ENCODE data around the gene GRK7.

DNA sequence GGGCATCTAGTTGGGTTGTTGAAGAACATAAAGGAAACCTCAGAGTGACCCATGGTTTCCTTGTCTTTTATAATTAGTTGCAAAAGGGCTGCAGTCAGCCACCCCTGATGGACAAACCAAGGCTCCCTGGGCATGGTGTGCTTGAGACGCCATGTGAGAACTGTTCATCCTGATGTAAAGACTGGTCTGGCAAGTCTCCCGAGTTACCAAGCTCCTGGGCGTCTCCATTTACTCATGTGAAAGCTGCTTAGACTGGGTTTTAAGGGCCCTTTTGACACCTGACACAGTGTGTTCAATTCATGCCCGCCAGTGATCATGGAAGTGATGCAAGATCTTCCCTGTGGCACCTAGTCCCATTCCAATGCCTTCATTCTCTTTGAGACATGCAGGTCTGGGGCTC, 49.4 kb downstream of the GRK7 start:
- TF ChIP-seq EZH2 (IDR thresholded peaks at IDR 0.05; ENCODE audit: insufficient read depth, poor library complexity, severe bottlenecking) (no peak), EZH2phosphoT487 (IDR thresholded peaks at IDR 0.05; ENCODE audit: insufficient read depth, low read depth) (no peak)
